C4-2B (cell line): ENCODE measurements around the gene THAP8.
"Not testable (repeated sequence)": the region's sequence is repeated elsewhere in the genome, so short reads cannot be mapped to it uniquely, and the experiment has no call there.

Source experiments
- H3K27ac ChIP-seq: fragments of 450-650 bp; 2 replicates; pipeline ENCODE4 v1.5.1; 2017
- ZFX ChIP-seq: fragments of 450-650 bp; IDR thresholded peaks from 2 replicates; pipeline ENCODE4 v1.6.1; 2017
- TF ChIP-seq, protein P1 (sequence below): fragments of 450-650 bp; conservative IDR thresholded peaks from 2 replicates; pipeline ENCODE4 v1.5.1; 2017; ENCODE audit warnings: mild to moderate bottlenecking

The THAP8 gene

DNA sequence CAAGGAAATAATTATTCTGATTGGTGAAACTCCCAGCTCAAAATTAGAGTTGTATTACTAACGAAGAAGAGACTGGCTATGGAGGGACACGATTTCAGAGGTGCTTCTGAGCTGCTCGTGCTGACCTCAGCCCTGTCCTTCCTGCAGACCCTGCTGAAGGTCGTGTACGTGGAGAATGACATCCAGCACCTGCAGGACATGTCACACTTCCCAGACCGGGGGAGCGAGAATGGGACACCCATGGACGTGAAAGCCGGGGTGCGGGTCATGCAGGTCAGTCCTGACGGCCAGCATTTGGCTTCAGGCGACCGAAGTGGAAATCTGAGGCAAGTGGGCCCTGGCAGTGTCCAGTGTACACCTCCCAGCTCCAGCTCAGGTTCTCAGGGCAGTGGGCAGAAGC is 28.8 kb upstream of the THAP8 start:
- TF ChIP-seq, protein P1, sequence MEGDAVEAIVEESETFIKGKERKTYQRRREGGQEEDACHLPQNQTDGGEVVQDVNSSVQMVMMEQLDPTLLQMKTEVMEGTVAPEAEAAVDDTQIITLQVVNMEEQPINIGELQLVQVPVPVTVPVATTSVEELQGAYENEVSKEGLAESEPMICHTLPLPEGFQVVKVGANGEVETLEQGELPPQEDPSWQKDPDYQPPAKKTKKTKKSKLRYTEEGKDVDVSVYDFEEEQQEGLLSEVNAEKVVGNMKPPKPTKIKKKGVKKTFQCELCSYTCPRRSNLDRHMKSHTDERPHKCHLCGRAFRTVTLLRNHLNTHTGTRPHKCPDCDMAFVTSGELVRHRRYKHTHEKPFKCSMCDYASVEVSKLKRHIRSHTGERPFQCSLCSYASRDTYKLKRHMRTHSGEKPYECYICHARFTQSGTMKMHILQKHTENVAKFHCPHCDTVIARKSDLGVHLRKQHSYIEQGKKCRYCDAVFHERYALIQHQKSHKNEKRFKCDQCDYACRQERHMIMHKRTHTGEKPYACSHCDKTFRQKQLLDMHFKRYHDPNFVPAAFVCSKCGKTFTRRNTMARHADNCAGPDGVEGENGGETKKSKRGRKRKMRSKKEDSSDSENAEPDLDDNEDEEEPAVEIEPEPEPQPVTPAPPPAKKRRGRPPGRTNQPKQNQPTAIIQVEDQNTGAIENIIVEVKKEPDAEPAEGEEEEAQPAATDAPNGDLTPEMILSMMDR = no peak
- TF ChIP-seq ZFX = no peak
- no peak overlapping the region for H3K27ac ChIP-seq

DNA sequence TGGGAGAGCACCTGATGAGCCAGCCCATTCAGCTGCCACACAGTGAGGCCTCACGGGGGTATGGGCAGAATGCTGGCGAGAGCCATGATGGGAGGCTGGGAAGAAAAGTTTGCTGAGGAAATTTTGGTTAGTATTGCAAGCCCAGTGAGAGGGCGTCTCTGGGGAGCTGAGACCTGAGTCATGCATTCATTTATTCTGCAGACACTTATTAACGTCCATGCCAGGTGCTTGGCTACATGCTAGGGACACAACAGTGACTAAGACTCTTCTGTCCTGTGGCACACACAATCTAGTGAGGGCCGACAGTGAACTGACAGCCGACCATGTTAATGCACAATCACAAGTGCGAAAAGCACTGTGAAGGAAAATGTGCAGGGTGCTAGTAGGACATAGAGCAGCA is 27.8 kb upstream of the THAP8 start:
- TF ChIP-seq, protein P1 = no peak
- no peak for TF ChIP-seq ZFX
- no peak overlapping the region for H3K27ac ChIP-seq

DNA sequence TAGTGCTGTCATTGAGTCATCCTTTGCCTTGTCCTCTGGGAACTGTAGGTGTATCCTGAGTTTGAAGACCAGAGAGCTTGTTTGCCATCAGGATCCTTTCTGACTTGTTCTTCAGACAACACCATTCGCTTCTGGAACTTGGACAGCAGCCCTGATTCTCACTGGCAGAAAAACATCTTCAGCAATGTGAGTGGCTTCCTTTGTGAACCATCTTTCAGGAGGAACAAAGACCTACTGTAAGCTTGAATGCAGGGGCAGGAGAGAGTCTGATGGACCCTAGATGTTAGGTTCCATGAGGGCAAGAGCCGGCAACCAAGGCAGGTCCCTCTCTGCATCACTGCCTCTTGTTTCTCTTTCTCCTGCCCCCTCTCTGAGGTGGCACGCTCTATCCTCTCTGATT is 27.3 kb upstream of the THAP8 start:
- no peak overlapping the region for H3K27ac ChIP-seq
- TF ChIP-seq, protein P1 = no peak
- TF ChIP-seq ZFX = no peak

DNA sequence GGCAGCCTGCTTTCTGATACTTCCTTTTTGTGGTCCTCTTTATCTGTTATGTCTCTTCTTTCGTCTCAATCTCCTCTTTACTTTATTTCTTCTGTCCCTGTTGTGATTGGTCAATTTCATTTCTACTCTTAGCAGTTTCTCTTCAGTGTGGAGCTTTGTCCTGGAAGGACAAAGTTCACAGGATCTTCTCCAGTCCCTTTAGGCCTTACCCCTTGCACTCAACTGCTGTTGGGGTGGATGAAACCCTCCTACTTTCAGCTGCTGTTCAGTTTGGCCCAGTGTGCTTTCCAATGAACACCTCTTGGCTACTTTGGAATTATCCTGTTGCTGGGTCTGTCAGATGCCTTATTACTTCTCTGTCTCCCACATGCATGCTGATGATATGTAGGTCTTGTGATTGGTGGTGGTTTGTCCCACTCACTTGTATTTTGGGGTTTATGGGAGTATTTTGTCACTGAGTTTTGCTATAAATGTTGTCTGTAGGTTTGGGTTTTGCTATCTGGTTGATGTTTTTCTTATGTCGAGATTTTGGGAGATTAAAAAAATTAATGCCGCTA is 25.4 kb upstream of the THAP8 start:
- TF ChIP-seq ZFX = no peak
- TF ChIP-seq, protein P1 = no peak
- H3K27ac ChIP-seq = no peak overlapping the region

DNA sequence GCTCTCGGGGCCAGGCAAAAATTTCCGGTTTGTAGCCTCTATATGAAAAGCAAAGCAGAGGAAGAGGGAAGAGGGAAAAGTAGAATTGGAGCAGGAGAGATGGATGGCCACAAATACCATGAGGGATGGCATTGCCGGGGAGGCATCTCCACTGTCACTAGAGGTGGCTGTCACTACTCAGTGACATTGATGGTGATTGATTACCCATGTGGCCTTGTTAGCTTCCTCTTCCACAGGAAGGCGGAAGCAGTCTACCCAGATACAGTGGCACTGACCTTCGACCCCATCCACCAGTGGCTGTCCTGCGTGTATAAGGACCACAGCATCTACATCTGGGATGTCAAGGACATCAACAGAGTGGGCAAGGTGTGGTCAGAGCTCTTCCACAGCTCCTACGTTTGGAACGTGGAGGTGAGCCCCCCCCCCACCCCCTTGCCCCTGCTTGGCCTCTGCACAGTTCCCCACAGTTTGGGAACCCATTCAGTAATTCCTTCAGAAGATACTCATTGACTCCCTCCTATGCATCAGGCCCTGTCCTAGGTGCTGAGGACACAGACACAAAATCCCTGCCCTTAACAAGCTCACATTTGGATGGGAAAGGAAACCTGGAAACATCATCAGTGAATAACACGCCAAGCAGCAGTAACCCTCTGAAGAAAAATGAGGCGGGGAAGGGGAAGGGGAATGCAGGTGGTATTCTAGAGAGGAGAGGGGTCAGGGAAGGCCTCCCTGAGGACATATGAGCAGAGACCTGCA is 19.2 kb upstream of the THAP8 start:
- TF ChIP-seq ZFX = no peak
- TF ChIP-seq, protein P1 = no peak
- H3K27ac ChIP-seq = no peak overlapping the region

DNA sequence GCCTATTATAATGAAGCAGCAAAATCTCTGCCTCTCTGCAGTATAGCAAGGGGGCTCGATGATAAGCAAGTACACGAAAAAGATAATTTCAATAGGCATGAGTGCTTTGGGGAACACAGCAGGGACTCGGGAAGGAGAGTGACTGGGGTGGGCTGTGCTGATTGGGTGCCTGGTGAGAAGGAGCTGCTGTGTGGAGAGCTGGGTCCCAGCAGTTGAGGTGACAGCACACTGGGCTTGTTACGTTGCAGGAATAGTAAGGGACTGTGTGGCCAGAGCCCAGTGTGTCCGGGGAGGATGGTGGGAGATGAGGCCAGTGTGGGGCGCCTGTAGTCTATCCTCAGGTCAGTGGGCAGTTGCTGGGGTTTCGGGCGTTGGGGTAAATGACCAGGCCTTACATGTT is 18.0 kb upstream of the THAP8 start:
- TF ChIP-seq, protein P1 = no peak
- no peak for TF ChIP-seq ZFX
- H3K27ac ChIP-seq = no peak overlapping the region

DNA sequence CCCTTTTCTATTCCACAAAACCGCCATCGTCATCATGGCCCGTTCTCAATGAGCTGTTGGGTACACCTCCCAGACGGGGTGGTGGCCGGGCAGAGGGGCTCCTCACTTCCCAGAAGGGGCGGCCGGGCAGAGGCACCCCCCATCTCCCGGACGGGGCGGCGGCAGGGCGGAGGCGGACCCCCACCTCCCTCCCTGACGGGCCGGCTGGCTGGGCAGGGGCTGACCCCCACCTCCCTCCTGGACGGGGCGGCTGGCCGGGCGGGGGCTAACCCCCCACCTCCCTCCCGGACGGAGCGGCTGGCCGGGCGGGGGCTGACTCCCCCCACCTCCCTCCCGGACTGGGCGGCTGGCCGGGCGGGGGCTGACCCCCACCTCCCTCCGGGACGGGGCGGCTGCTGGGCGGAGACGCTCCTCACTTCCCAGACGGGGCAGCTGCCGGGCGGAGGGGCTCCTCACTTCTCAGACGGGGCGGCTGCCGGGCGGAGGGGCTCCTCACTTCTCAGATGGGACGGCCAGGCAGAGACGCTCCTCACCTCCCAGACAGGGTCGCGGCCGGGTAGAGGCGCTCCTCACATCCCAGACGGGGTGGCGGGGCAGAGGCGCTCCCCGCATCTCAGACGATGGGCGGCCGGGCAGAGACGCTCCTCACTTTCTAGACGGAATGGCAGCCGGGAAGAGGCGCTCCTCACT is 14.9 kb upstream of the THAP8 start:
- H3K27ac ChIP-seq = not testable (repeated sequence)
